ENCODE measurements around the gene S100A10. TPM values are rescaled to one million over a fixed set of nuclear protein-coding genes. Genes with fewer than 3 reads are reported as not detected.

The S100A10 gene
- total RNA-seq, 1 experiment from 2014 or later: 400 TPM

DNA sequence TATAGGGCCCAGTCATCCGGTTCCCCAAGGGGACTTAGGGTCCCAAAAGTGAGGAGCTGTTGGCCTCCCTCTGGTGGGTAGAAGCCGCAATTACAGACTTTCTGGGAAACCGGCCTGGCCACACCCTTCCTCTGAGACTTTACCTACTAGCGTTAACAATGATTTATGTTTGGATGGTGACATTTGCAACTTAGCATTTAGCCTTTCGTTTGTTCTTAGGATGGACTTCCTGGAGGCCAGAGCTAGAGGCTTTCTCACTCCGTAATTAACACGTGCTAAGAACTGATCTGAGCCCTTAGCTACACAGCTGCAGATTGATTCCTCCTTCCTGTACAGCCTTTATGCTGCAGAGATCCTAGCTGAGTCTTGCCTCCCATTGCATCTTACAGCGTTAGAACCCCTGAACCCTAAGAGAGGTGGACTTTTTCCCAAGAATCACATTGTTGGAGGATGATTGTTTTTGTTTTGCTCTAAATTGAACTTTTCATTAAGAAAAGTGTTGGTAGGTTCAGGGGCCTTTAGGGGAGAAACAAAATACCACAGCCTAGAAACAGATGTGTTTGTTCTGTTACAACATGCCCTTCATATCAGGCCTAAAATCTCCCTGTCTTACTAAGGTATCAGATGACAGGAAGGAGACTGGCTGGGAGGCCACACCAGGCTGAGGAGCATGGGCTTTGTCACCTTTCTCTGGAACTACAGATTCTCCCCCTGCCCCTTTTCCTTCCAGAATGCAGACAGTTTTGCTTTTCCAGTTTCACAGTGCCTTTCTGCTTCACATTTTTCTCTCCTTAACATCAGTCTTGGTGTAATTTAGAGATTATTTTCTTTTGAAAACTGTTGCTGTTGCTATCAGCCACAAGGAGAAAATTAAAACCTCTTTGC is 41.2 kb upstream of the S100A10 start:
- Histone ChIP-seq H3K36me3 (ENCODE audit: low read depth, low read length) (peaks cover 34% of the 10 kb centered on the region), H3K9me2 (replicated peaks; ENCODE audit: low read length) (no peaks in the 10 kb centered on the region), H3K27me3 (ENCODE audit: low read length) (no peaks in the 10 kb centered on the region), H3K4me3 (ENCODE audit: low read length) (peak overlapping the region; percentile 77), H3K4me1 (ENCODE audit: insufficient read depth, low read length) (peaks cover 33% of the 10 kb centered on the region), H2AFZ (ENCODE audit: low read length) (no peak overlapping the region), H3K9ac (ENCODE audit: low read length) (peak overlapping the region; percentile 97), H3K27ac (ENCODE audit: low read length) (peak overlapping the region; percentile 90), H3K4me2 (ENCODE audit: low read length) (peak overlapping the region; percentile 91), H4K20me1 (ENCODE audit: low read length) (peaks cover 24% of the 10 kb centered on the region), H3K9me3 (ENCODE audit: low read length) (no peaks in the 10 kb centered on the region), H3K79me2 (ENCODE audit: low read length) (peaks cover 43% of the 10 kb centered on the region), H3F3A (ENCODE audit: low read length, unreplicated experiment) (peaks cover 6% of the 10 kb centered on the region)
- ATAC-seq (peak; percentile 69), DNase-seq (peak; percentile 90)
- BruUV-seq (replicated peaks): no TSS peak
- ChIA-PET CTCF (interaction anchor here (0.9 to 1.7 kb wide), 3 partner anchors 13 to 33 kb away, joined by 3 to 6 read pairs (median 5); no protein-coding TSS in a partner anchor), POLR2A (ENCODE audit: unreplicated experiment) (interaction anchor here (0.5 to 0.7 kb wide), 4 partner anchors 13 to 67 kb away, joined by 3 to 7 read pairs (median 4); no protein-coding TSS in a partner anchor)
- no peak for TF ChIP-seq EZH2 (IDR thresholded peaks at IDR 0.05; ENCODE audit: low read length, unreplicated experiment)
- TF ChIP-seq, protein P1, sequence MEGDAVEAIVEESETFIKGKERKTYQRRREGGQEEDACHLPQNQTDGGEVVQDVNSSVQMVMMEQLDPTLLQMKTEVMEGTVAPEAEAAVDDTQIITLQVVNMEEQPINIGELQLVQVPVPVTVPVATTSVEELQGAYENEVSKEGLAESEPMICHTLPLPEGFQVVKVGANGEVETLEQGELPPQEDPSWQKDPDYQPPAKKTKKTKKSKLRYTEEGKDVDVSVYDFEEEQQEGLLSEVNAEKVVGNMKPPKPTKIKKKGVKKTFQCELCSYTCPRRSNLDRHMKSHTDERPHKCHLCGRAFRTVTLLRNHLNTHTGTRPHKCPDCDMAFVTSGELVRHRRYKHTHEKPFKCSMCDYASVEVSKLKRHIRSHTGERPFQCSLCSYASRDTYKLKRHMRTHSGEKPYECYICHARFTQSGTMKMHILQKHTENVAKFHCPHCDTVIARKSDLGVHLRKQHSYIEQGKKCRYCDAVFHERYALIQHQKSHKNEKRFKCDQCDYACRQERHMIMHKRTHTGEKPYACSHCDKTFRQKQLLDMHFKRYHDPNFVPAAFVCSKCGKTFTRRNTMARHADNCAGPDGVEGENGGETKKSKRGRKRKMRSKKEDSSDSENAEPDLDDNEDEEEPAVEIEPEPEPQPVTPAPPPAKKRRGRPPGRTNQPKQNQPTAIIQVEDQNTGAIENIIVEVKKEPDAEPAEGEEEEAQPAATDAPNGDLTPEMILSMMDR (conservative IDR thresholded peaks at IDR 0.05; ENCODE audit: low read depth, low read length): peak; percentile 89
- intact Hi-C loops (cut with micrococcal nuclease): loop anchor here (2.0 kb wide), 1 partner anchor 66 kb away; no protein-coding TSS in a partner anchor

DNA sequence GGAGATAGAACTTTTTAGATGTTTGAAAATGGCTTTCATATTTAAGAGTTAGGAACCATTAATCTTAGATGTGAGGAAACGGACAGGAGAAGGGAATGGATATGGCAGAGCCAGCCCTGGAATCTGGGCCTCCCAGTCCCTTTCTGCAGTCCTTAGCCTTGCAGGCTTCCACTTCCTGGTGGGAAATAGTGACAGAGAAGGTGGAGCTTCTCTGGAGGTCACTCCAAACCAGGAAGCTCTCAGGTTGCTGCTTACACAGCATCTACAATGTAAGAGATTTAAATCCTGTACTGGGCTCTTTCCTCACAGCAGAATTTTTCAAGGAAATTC is 40.6 kb upstream of the S100A10 start:
- H3K9me2 ChIP-seq (replicated peaks; ENCODE audit: low read length): no peaks in the 10 kb centered on the region
- H3K4me3 ChIP-seq (ENCODE audit: low read length): peak overlapping the region; percentile 77
- H3K27me3 ChIP-seq (ENCODE audit: low read length): no peaks in the 10 kb centered on the region
- no TSS peak for BruUV-seq (replicated peaks)
- TF ChIP-seq EZH2phosphoT487 (IDR thresholded peaks at IDR 0.05; ENCODE audit: borderline replicate concordance, low read length): no peak
- TF ChIP-seq EZH2 (IDR thresholded peaks at IDR 0.05; ENCODE audit: low read length, unreplicated experiment): no peak
- TF ChIP-seq, protein P1 (conservative IDR thresholded peaks at IDR 0.05; ENCODE audit: low read depth, low read length): no peak
- peaks cover 43% of the 10 kb centered on the region for H3K79me2 ChIP-seq (ENCODE audit: low read length)
- H3K9ac ChIP-seq (ENCODE audit: low read length): peak overlapping the region; percentile 97
- peak overlapping the region; percentile 91 for H3K4me2 ChIP-seq (ENCODE audit: low read length)
- H3K27ac ChIP-seq (ENCODE audit: low read length): peak overlapping the region; percentile 90
- intact Hi-C loops (cut with micrococcal nuclease): loop anchor here (2.0 kb wide), 1 partner anchor 65 kb away; no protein-coding TSS in a partner anchor
- no peak for DNase-seq
- H4K20me1 ChIP-seq (ENCODE audit: low read length): peaks cover 24% of the 10 kb centered on the region
- peaks cover 34% of the 10 kb centered on the region for H3K36me3 ChIP-seq (ENCODE audit: low read depth, low read length)
- ChIA-PET CTCF (interaction anchor here (0.9 to 1.7 kb wide), 3 partner anchors 13 to 33 kb away, joined by 3 to 6 read pairs (median 5); no protein-coding TSS in a partner anchor), POLR2A (ENCODE audit: unreplicated experiment) (interaction anchor here (0.7 kb wide), 1 partner anchor 13 kb away, joined by 3 read pairs; no protein-coding TSS in a partner anchor)
- peaks cover 6% of the 10 kb centered on the region for H3F3A ChIP-seq (ENCODE audit: low read length, unreplicated experiment)
- H3K4me1 ChIP-seq (ENCODE audit: insufficient read depth, low read length): peaks cover 33% of the 10 kb centered on the region
- no peaks in the 10 kb centered on the region for H3K9me3 ChIP-seq (ENCODE audit: low read length)
- no peak overlapping the region for H2AFZ ChIP-seq (ENCODE audit: low read length)
- ATAC-seq: peak; percentile 1; the same call in 1 of the 2 replicates

DNA sequence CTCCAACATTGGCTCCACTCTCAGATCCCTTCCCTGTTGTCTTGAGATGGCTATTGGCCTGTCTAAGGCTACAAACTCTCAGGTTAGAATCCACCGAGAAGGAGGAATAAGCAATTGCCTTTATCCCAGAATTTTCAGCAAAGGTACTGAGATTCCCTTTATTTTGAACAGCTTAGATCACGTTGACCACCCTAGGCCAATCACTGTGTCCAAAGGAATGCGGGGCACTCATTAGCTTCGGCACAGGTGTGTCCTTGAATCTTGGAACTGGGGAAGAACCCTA is 36.2 kb upstream of the S100A10 start:
- TF ChIP-seq EZH2phosphoT487 (IDR thresholded peaks at IDR 0.05; ENCODE audit: borderline replicate concordance, low read length) (no peak), EZH2 (IDR thresholded peaks at IDR 0.05; ENCODE audit: low read length, unreplicated experiment) (no peak)
- TF ChIP-seq, protein P1 (conservative IDR thresholded peaks at IDR 0.05; ENCODE audit: low read depth, low read length): no peak
- Histone ChIP-seq H3K27me3 (ENCODE audit: low read length) (no peaks in the 10 kb centered on the region), H3K4me2 (ENCODE audit: low read length) (no peak overlapping the region), H3K36me3 (ENCODE audit: low read depth, low read length) (peaks cover 34% of the 10 kb centered on the region), H3K79me2 (ENCODE audit: low read length) (peaks cover 23% of the 10 kb centered on the region), H4K20me1 (ENCODE audit: low read length) (peaks cover 21% of the 10 kb centered on the region), H2AFZ (ENCODE audit: low read length) (no peak overlapping the region), H3K9ac (ENCODE audit: low read length) (no peak overlapping the region), H3F3A (ENCODE audit: low read length, unreplicated experiment) (peaks cover 5% of the 10 kb centered on the region), H3K27ac (ENCODE audit: low read length) (no peak overlapping the region), H3K9me3 (ENCODE audit: low read length) (no peaks in the 10 kb centered on the region), H3K4me1 (ENCODE audit: insufficient read depth, low read length) (peaks cover 26% of the 10 kb centered on the region), H3K9me2 (replicated peaks; ENCODE audit: low read length) (no peaks in the 10 kb centered on the region), H3K4me3 (ENCODE audit: low read length) (no peak overlapping the region)
- intact Hi-C loops (cut with micrococcal nuclease): no loop called here
- CTCF ChIA-PET: no interaction called here
- POLR2A ChIA-PET (ENCODE audit: unreplicated experiment): interaction anchor here (0.5 kb wide), 1 partner anchor 1667 kb away, joined by 3 read pairs; no protein-coding TSS in a partner anchor
- no TSS peak for BruUV-seq (replicated peaks)
- DNase-seq: no peak
- no peak for ATAC-seq

Data from PC-3 (cell line).